BE2C (cell line): Measurements from ENCODE around the gene MGST2.

ENCODE experiments used
- DNase-seq: peaks from one replicate; pipeline ENCODE4 v3.0.0-alpha.2; 2020
- H3K27me3 ChIP-seq: fragments of 250-450 bp; sonication (Bioruptor Pico); 2 replicates; pipeline ENCODE4 v1.5.1; 2020; ENCODE audit warnings: mild to moderate bottlenecking
- H3K36me3 ChIP-seq: fragments of 250-450 bp; sonication (Bioruptor Pico); 2 replicates; pipeline ENCODE4 v1.5.1; 2020; ENCODE audit warnings: mild to moderate bottlenecking
- H3K4me1 ChIP-seq: fragments of 250-450 bp; sonication (Bioruptor Pico); 2 replicates; pipeline ENCODE4 v1.5.1; 2020
- H3K4me3 ChIP-seq: 2 replicates; pipeline ENCODE4 v1.5.1; 2011; ENCODE audit warnings: low read depth, low read length
- H3K9me3 ChIP-seq: fragments of 250-450 bp; sonication (Bioruptor Pico); 2 replicates; pipeline ENCODE4 v1.5.1; 2020
- CTCF ChIP-seq: IDR thresholded peaks from 2 replicates; pipeline ENCODE4 v1.5.1; 2012; ENCODE audit warnings: mild to moderate bottlenecking, low read depth, low read length

MGST2 gene

GRCh38 chr4:139676913-139677585, 11.4 kb downstream of the MGST2 start:
- Histone ChIP-seq H3K4me3 (no peak overlapping the region), H3K36me3 (no peaks in the 10 kb centered on the region), H3K9me3 (no peaks in the 10 kb centered on the region), H3K27me3 (no peaks in the 10 kb centered on the region), H3K4me1 (no peaks in the 10 kb centered on the region)
- no peak for TF ChIP-seq CTCF
- no peak for DNase-seq

GRCh38 chr4:139682309-139682708, 16.7 kb downstream of the MGST2 start:
- Histone ChIP-seq H3K4me3 (no peak overlapping the region), H3K4me1 (peaks cover 6% of the 10 kb centered on the region; the same call in 1 of the 2 replicates), H3K27me3 (no peaks in the 10 kb centered on the region), H3K9me3 (no peaks in the 10 kb centered on the region), H3K36me3 (no peaks in the 10 kb centered on the region)
- no peak for DNase-seq
- TF ChIP-seq CTCF, result no peak

- no peaks in the 10 kb centered on the region for H3K27me3 ChIP-seq
- DNase-seq, result no peak
- H3K36me3 ChIP-seq, result no peaks in the 10 kb centered on the region; the same call in 1 of the 2 replicates
- TF ChIP-seq CTCF, result no peak
- no peak overlapping the region for H3K4me3 ChIP-seq
- H3K4me1 ChIP-seq, result peaks cover 6% of the 10 kb centered on the region; the same call in 1 of the 2 replicates
- no peaks in the 10 kb centered on the region for H3K9me3 ChIP-seq
These were observed 17.1 kb downstream of the MGST2 start for GRCh38 chr4:139682741-139683151.

- Histone ChIP-seq H3K4me3 (no peak overlapping the region), H3K36me3 (no peaks in the 10 kb centered on the region; the same call in 1 of the 2 replicates)
These were observed 18.7 kb downstream of the MGST2 start for GRCh38 chr4:139684351-139684750.

GRCh38 chr4:139685180-139685579, 19.6 kb downstream of the MGST2 start:
- Histone ChIP-seq H3K27me3 (no peaks in the 10 kb centered on the region), H3K4me1 (peaks cover 6% of the 10 kb centered on the region; the same call in 1 of the 2 replicates), H3K4me3 (no peak overlapping the region), H3K36me3 (no peaks in the 10 kb centered on the region; the same call in 1 of the 2 replicates), H3K9me3 (no peaks in the 10 kb centered on the region)
- TF ChIP-seq CTCF, result no peak
- DNase-seq, result no peak

More at GRCh38 chr4:139684351-139684750, 18.7 kb downstream of the MGST2 start:
- TF ChIP-seq CTCF, result no peak
- no peak for DNase-seq
- Histone ChIP-seq H3K27me3 (no peaks in the 10 kb centered on the region), H3K9me3 (no peaks in the 10 kb centered on the region), H3K4me1 (peaks cover 6% of the 10 kb centered on the region; the same call in 1 of the 2 replicates)

GRCh38 chr4:139686130-139686529, 20.5 kb downstream of the MGST2 start:
- no peak for DNase-seq
- Histone ChIP-seq H3K4me1 (peaks cover 6% of the 10 kb centered on the region; the same call in 1 of the 2 replicates), H3K4me3 (no peak overlapping the region), H3K27me3 (no peaks in the 10 kb centered on the region), H3K9me3 (no peaks in the 10 kb centered on the region), H3K36me3 (no peaks in the 10 kb centered on the region; the same call in 1 of the 2 replicates)
- no peak for TF ChIP-seq CTCF
